HepG2 (cell line): ENCODE results near the gene RASD1. TPM values are rescaled to one million over a fixed set of nuclear protein-coding genes. Genes with fewer than 3 reads are reported as not detected.
A peak's percentile ranks its signal among the peaks of the same experiment; 100 is the strongest.

Experiments used
- ARID4A ChIP-seq: sonication (generic); formaldehyde crosslinking; IDR thresholded peaks from 2 replicates; pipeline ENCODE4 v1.5.0; 2020; ENCODE audit warnings: mild to moderate bottlenecking, missing genetic modification reagents, borderline replicate concordance
- ATF3 ChIP-seq: sonication (generic); formaldehyde crosslinking; IDR thresholded peaks from 2 replicates; pipeline ENCODE4 v1.4.0; 2020; ENCODE audit warnings: missing genetic modification reagents
- ATF7-NPFF ChIP-seq: sonication (generic); formaldehyde crosslinking; IDR thresholded peaks from 2 replicates; pipeline ENCODE4 v1.8.1; 2023; ENCODE audit warnings: mild to moderate bottlenecking, low read depth, missing genetic modification reagents, moderate library complexity
- DNMT1 ChIP-seq: sonication (generic); formaldehyde crosslinking; IDR thresholded peaks from 2 replicates; pipeline ENCODE4 v1.5.1; 2020; ENCODE audit warnings: mild to moderate bottlenecking, missing genetic modification reagents
- FOXJ3 ChIP-seq: sonication (generic); formaldehyde crosslinking; IDR thresholded peaks from 2 replicates; pipeline ENCODE4 v1.4.0; 2020; ENCODE audit warnings: missing genetic modification reagents, mild to moderate bottlenecking, borderline replicate concordance
- HIC2 ChIP-seq: sonication (generic); formaldehyde crosslinking; IDR thresholded peaks from 2 replicates; pipeline ENCODE4 v1.9.0; 2022; ENCODE audit warnings: low read depth, missing genetic modification reagents
- HIVEP1 ChIP-seq: sonication (generic); formaldehyde crosslinking; IDR thresholded peaks from 2 replicates; pipeline ENCODE4 v1.4.0; 2020; ENCODE audit warnings: mild to moderate bottlenecking, missing genetic modification reagents
- HMGXB4 ChIP-seq, 2 experiments: sonication (generic) in 1 of 2; formaldehyde crosslinking in 1 of 2; IDR thresholded peaks; 2 replicates each; pipeline versions ENCODE4 v1.4.0 to v1.6.1; 2018 to 2020; ENCODE audit warnings: missing genetic modification reagents in 2 of 2, borderline replicate concordance in 1 of 2, low read depth in 1 of 2, mild to moderate bottlenecking in 1 of 2, missing biosample characterization in 1 of 2
- KLF6 ChIP-seq: IDR thresholded peaks from 2 replicates; pipeline ENCODE4 v1.8.0; 2016; ENCODE audit warnings: missing biosample characterization, missing genetic modification reagents
- MTF1 ChIP-seq: sonication (generic); formaldehyde crosslinking; IDR thresholded peaks from 2 replicates; pipeline ENCODE4 v1.5.0; 2020; ENCODE audit warnings: missing genetic modification reagents
- TRIM24 ChIP-seq: sonication (generic); formaldehyde crosslinking; IDR thresholded peaks from 2 replicates; pipeline ENCODE4 v1.8.0; 2022; ENCODE audit warnings: mild to moderate bottlenecking, missing genetic modification reagents
- ZNF317 ChIP-seq: sonication (generic); formaldehyde crosslinking; IDR thresholded peaks from 2 replicates; pipeline ENCODE4 v1.5.0; 2020; ENCODE audit warnings: mild to moderate bottlenecking, missing genetic modification reagents
- ZNF773 ChIP-seq: sonication (generic); formaldehyde crosslinking; IDR thresholded peaks from 2 replicates; pipeline ENCODE4 v1.4.0; 2020; ENCODE audit warnings: missing genetic modification reagents, borderline replicate concordance
- ZNF839 ChIP-seq: sonication (generic); formaldehyde crosslinking; IDR thresholded peaks from 2 replicates; pipeline ENCODE4 v1.4.0; 2020; ENCODE audit warnings: missing genetic modification reagents, mild to moderate bottlenecking, borderline replicate concordance
- polyA plus RNA-seq, 8 experiments: library from polyadenylated mRNA; depleted of rRNA in 3 of 8; stranded (reverse) in 7 of 8; unstranded in 1 of 8; fragments of >200 nt; fragmentation: Illumina TruSeq in 4 of 8; extraction: Trizol in 4 of 8; gene quantifications; 2 replicates each; pipeline versions ENCODE4 v1.2.1 to v1.2.3, GENCODE V29; 2011 to 2016; ENCODE audit warnings: low read depth in 4 of 8, missing spikeins in 1 of 8, mixed read lengths in 1 of 8; ENCODE audit not compliant: insufficient read depth in 1 of 8
- total RNA-seq, 5 experiments: library from RNA; depleted of rRNA; stranded (reverse); fragments of >200 nt; fragmentation: Illumina TruSeq; extraction: Trizol; gene quantifications; 2 replicates each; pipeline ENCODE4 v1.2.3, GENCODE V29; 2016; ENCODE audit warnings: low read depth in 1 of 5
- TF ChIP-seq, protein P1 (sequence below): IDR thresholded peaks from 2 replicates; pipeline ENCODE4 v1.6.1; 2016; ENCODE audit warnings: mild to moderate bottlenecking, missing biosample characterization, missing genetic modification reagents
- TF ChIP-seq, protein P2 (sequence below): sonication (generic); formaldehyde crosslinking; IDR thresholded peaks from 2 replicates; pipeline ENCODE4 v1.5.1; 2020; ENCODE audit warnings: mild to moderate bottlenecking, missing genetic modification reagents, moderate library complexity
- TF ChIP-seq, protein P3 (sequence below): sonication (generic); formaldehyde crosslinking; IDR thresholded peaks from 2 replicates; pipeline ENCODE4 v1.4.0; 2020; ENCODE audit warnings: mild to moderate bottlenecking, missing genetic modification reagents

Gene RASD1
- total and polyA plus RNA-seq, 2 of the 13 experiments (the other 11 are each of a cell fraction or from before 2014, with no cell fraction given) = 1.6 to 4.2 TPM

GRCh38 chr17:17462048-17462824 lies 34.0 kb downstream of the RASD1 start (continued):
- no peak for TF ChIP-seq ZNF317 (CRISPR knock-in tag)
- TF ChIP-seq MTF1 = no peak
- no peak for TF ChIP-seq KLF6 (CRISPR knock-in tag)
- TF ChIP-seq, protein P1, sequence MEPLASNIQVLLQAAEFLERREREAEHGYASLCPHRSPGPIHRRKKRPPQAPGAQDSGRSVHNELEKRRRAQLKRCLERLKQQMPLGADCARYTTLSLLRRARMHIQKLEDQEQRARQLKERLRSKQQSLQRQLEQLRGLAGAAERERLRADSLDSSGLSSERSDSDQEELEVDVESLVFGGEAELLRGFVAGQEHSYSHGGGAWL = no peak
- TF ChIP-seq HIVEP1 = peak; percentile 90
- TF ChIP-seq ATF7-NPFF = no peak
- TF ChIP-seq ZNF839 (CRISPR knock-in tag) = no peak
- TF ChIP-seq, protein P2, sequence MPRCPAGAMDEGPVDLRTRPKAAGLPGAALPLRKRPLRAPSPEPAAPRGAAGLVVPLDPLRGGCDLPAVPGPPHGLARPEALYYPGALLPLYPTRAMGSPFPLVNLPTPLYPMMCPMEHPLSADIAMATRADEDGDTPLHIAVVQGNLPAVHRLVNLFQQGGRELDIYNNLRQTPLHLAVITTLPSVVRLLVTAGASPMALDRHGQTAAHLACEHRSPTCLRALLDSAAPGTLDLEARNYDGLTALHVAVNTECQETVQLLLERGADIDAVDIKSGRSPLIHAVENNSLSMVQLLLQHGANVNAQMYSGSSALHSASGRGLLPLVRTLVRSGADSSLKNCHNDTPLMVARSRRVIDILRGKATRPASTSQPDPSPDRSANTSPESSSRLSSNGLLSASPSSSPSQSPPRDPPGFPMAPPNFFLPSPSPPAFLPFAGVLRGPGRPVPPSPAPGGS (CRISPR knock-in tag) = peak; percentile 59; the same call in 1 of the 2 replicates
- 0 out of 2 replicates have a peak, but pooled peaks have one; percentile 36 for TF ChIP-seq TRIM24 (CRISPR knock-in tag)
- TF ChIP-seq, protein P3, sequence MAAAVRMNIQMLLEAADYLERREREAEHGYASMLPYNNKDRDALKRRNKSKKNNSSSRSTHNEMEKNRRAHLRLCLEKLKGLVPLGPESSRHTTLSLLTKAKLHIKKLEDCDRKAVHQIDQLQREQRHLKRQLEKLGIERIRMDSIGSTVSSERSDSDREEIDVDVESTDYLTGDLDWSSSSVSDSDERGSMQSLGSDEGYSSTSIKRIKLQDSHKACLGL = peak; percentile 66; the same call in 1 of the 2 replicates
- TF ChIP-seq ZNF773 = no peak
- no peak for TF ChIP-seq DNMT1 (CRISPR knock-in tag)
- no peak for TF ChIP-seq ATF3 (CRISPR knock-in tag)
- TF ChIP-seq HIC2 (CRISPR knock-in tag) = no peak; the same call in 1 of the 2 replicates
- TF ChIP-seq FOXJ3 = no peak
- TF ChIP-seq HMGXB4 (CRISPR knock-in tag; IDR thresholded peaks at IDR 0.05; ENCODE audit: borderline replicate concordance in 1 of 2, low read depth in 1 of 2) = peak in 1 of 2 experiments; percentile 51; a peak in 2 of 4 replicates
- peak; percentile 46; the same call in 1 of the 2 replicates for TF ChIP-seq ARID4A
